AG10803 (cell line): ENCODE results near the gene CHRNG.

Source experiments
- DNase-seq: peaks from one replicate; pipeline ENCODE4 v3.0.0; 2010; ENCODE audit warnings: low read depth
- H3K4me3 ChIP-seq: 2 replicates; pipeline ENCODE4 v1.5.1; 2011; ENCODE audit warnings: mild to moderate bottlenecking, low read length, control low read depth
- CTCF ChIP-seq: conservative IDR thresholded peaks from 2 replicates; pipeline ENCODE4 v1.5.1; 2011; ENCODE audit warnings: mild to moderate bottlenecking, low read length, control low read depth, inconsistent platforms

CHRNG gene

GRCh38 chr2:232501794-232502390 is 37.6 kb upstream of the CHRNG start:
- no peak for DNase-seq
- TF ChIP-seq CTCF: no peak
- no peak overlapping the region for H3K4me3 ChIP-seq

GRCh38 chr2:232502511-232502910 is 37.0 kb upstream of the CHRNG start:
- TF ChIP-seq CTCF: no peak
- no peak overlapping the region for H3K4me3 ChIP-seq
- DNase-seq: no peak

GRCh38 chr2:232502911-232503808 is 36.3 kb upstream of the CHRNG start:
- DNase-seq: no peak
- no peak for TF ChIP-seq CTCF
- no peak overlapping the region for H3K4me3 ChIP-seq

- no peak for DNase-seq
- no peak for TF ChIP-seq CTCF
- no peak overlapping the region for H3K4me3 ChIP-seq
Measured at GRCh38 chr2:232503809-232504323, 35.6 kb upstream of the CHRNG start.

GRCh38 chr2:232504438-232504837 is 35.1 kb upstream of the CHRNG start:
- no peak for DNase-seq
- TF ChIP-seq CTCF: no peak
- H3K4me3 ChIP-seq: no peak overlapping the region

- DNase-seq: no peak
- TF ChIP-seq CTCF: no peak
- no peak overlapping the region for H3K4me3 ChIP-seq
Measured at GRCh38 chr2:232505856-232506255, 33.6 kb upstream of the CHRNG start.

GRCh38 chr2:232506709-232507108 is 32.8 kb upstream of the CHRNG start:
- TF ChIP-seq CTCF: no peak
- DNase-seq: no peak
- no peak overlapping the region for H3K4me3 ChIP-seq
